HuH-7.5 (cell line): Measurements from ENCODE around the gene KCNMA1.

Experiments used
- DNase-seq: peaks from one replicate; pipeline ENCODE4 v3.0.0; 2011; ENCODE audit warnings: low spot score

Gene KCNMA1

DNA sequence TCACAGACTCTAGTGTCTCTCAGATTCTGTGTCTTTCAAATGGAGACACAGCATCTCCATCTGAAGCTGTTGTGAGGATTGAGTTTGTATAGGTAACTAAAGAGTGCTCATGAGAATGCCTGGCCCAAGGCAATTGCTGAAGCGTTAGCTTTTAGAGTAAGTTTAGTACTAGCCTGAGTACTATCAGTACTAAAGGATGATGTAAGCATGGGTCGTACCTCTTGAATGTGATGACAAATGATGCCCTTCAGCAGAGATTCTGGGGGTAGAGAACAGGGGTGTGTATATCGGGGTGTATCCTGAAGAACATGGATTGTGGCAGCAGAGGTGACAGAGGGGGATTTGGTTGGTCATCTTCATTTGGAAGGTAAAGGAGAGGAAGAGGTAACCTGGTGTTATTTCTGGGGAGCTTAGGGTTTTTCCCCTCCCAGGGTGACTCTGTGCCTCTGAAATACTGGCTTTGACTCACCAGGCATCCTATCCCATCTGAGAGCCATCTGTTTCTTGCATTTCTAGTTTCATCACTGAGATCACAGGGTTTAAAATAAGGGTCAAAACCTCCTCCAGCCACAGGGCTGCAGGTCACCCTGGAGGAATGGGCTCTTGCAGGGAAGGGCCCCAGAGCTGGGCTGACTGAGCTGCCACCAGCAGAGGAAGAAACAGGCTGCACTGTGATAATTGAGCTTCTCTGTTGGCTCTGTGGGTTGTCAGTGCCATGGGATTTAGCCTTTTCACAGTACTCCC, 756.0 kb downstream of the KCNMA1 start:
- no peak for DNase-seq

DNA sequence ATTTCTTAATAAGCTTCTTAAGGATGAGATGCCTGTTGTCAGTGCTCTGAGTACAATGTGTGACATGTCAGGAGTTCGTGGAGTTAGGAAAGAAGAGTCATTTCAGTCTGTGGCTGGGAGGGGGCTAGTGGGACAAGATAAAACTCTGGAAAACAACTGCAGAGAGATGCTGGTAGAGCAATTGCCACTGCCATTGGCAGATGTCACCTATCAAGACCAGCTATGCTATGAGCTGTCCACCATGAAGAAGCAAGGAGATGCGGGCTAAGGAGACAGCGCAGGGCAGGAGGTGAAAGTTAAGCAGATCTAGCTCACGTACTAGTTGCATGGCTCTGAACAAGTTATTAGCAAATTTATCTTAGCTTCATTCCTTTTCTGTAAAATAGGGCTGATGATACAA, 756.7 kb downstream of the KCNMA1 start:
- DNase-seq, result no peak

DNA sequence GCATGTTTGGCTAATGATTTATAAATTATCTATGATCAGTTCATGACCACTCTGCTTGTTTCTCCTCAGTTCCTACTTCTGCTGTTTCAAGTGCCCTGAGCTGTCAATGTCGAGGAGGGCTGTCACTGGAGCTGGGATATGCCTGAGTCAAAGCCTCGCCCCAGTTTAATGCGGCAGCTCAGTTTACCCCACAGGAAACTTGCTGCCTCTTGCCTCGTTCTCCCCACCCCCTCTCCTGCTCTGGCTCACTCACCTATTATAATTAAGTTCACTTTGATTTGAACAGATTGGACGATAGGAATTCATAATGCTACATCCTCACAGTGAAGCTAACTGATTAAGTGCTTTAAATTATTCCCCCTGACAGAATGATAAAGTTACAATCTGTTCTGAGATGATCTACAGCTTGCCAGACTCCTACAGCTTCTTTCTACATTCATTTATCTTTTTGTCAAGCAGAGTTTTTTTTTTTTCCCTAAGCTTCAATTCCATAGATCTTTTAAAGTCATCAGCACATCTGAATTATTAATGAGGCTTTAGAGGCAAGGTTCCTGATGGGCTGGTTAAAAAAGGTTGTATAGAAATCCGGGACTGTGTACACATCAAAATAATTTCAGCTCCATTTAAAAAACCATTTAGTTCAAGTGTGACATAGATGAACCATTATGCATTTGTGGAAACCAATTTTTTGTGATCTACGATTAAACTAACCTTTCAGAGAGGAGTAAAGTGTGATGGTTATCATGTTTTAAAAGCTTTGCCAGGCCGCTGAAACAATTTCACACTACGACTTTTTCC, 758.3 kb downstream of the KCNMA1 start:
- no peak for DNase-seq

DNA sequence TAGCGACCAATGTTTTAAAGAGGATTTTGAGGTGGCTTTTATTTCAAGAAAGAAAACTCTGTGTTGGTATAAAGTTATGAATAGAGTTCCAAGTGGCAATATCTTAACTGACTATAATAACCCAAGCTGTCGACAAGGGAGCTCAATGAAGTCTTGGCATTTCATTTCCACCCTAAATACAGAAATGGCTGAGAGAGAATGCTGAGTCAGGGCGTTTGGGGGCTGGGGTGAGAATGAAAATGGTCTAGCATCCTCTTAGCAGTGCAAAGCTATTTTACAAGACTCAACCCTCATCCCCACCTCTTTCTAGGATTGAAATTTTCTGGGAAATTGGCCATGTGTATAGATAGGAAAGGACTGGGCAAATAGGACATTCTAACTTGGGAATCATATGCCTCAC, 759.1 kb downstream of the KCNMA1 start:
- DNase-seq, result no peak

DNA sequence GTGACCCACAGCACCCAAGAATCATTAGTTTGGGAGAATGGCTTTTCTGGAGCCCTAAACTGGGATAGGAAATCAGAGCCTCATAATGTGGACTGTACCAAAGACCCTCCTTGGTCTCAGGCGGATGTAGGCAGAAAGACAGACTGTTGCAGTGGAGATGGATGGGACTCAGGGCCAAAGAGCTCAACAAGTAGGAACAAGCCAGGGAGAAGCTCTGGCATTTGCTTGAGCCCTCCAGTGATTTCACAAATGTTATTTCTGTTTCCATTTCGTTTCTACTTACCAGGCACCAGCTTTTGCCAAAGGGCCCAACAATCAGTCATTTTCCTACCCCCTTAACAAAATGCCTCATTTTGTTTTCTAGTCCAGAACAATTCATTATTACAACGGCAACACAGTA, 762.7 kb downstream of the KCNMA1 start:
- no peak for DNase-seq

DNA sequence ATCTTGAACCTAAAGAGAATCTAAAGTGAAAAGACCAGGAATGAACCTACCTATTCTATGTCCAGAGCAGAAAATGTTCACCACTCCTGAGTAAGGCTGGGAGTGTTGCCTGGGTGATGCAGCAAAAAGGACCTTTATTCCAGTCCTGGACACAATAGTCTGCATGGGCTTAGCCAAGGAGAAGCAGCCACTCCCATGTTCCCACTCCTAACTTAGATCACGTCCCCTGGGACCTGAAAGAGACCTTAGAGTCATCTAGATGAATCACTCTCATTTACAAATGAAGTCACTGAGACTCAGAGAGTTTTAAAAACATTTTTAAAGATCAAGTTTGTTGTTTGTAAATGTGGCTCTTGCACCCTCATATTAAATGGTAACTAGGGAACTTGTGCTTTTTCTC, 763.4 kb downstream of the KCNMA1 start:
- no peak for DNase-seq

DNA sequence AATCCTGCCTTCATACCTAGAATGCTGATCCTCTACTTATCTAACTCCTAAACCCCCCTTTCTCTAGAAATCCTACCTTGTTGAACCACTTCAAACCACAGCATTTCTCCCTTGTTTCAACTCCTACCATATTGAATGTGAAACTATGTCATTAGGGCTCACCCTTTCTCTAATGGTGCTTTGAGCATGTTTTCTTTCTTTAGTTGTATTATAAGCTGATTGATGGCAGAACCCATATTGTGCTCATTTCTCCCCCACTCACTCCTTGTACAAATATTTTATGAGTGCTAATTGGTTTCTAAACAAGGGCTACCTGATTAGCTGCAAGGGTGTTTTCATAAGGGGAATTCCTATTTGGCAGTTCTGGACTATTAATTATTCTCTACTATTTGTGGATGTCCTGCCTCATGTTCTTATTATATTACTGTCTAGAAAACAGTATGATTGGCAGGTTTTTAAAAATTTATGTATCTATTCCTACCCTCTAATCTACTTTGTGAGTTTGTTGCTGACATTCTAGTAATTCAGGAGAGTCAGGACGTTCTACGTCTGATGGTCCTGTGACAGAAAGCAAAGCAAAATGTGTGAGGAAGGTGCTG, 765.8 kb downstream of the KCNMA1 start:
- DNase-seq, result no peak

DNA sequence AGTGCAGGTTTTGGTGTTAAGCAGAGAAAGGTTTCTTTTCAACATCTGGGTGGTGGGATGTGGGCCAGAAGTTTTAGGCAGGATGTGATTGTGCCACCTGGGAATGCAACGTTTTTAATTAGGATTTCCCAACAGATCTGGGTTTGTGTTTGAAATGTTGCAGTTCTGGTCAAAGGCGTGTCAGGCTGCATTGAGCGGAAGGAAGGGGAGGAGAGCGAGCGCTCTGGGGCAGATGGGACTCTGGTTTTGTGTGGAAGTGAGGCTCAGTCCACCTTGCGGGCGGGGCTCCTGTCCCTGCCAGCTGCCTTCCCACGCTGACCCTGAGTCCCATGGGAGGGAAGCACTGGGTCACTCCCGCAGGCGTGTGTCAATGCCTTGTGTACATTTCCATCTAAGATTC, 767.7 kb downstream of the KCNMA1 start:
- DNase-seq, result no peak

DNA sequence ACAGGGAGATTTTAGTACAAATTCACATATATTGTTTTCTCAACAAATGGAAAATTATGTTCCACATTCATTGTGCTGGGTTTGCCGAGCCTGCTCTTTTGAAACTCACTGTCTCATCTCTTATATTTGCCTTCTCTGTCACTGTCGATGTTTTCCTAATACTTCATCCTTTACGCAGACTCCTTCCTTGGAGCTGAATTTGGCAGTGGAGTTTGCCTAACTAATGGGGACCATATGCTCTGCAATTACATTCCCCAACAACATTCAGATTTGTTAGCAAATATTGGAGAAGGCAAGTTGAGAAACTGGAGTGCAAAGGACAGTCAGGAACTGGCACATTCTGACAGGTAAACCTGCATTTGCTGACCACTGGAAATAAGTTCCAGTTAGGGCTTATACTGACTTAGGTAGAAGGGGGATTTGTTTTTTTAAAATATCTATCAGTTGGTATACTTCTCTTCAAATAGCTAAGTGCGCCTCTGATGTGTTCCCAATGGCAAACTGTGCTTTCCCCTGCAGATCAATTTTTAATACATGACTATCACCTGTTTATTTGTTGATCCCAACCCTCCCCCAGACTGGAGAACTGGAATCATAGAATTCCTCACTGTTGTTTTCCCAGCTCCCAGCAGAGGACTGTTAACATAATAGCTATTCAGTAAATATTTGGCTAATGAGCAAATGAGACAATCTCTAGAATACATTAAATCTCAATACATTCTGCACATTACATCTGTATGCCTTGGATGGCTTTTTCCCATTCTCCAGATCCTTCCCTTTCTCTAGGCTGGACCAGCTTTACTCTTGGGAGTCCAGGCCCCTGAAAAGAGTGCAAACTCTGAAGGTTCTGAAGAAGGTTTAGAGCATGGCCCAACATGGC, 769.3 kb downstream of the KCNMA1 start:
- DNase-seq, result no peak

DNA sequence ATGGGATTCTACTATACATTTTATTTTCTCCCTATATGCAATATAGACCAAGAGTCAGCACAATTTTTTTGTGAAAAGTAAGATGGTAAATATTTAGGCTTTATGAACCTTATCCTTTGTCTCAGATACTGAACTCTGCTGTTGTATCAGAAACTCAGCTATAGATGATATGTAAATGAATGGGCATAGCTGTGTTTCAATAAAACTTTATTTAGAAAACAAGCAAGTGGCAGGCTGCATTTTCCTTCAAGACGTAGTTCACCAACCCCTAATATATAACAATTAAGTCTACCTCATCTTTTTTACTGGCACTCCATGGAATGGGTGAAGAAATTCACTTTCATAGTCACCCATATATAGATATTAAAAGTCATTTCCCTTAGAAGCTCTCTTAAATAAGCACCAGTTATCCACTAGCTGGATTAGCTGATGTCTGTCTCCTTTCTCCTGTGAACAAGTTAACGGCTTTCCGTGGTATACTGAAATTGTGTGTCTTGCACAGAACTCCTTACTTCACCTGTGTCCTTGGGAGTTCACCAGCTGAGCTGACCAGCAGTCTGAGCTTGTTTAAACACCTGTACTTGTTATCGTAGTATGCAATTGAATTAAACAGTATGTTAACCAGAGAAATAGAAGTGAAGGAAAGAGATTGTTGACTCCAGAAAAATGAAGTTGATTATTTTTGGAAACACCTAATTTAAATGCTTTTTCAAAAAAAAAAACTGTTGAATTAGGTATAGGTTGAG, 770.6 kb downstream of the KCNMA1 start:
- DNase-seq, result no peak

DNA sequence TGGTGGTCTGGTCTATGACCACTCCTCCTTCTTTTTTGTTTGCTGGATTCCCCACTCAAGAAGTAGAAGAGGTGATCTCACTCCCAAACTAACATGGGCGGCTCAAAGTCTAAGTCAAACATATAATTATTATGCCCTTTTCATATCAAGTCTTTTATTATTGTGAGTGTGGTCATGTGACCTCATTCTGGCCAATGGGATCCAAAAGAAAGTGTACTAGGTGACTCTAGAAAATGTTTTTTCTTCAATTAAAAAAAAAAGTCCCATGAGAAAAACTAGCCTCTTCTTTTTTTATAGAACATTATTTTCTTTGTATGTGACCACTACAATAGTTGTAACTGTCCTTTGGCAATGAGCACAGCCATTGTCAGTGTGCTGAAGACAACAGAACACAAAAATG, 772.7 kb downstream of the KCNMA1 start:
- no peak for DNase-seq

DNA sequence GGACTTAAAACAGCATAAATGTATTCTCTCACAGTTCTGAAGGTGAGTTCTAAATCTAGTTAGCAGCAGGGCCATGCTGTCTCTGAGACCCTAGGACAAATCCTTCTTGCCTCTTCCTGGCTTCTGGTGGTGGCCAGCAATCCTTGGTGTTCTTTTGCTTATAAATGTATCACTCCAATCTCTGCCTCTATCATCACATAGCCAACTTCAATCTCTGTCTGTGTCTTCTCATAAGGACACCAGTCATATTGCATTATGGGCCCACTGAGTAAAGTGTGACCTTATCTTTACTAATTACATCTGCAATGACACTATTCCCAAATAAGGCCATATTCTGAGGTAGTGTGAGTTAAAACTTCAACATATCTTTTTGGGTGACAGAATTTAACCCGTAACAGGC, 778.9 kb downstream of the KCNMA1 start:
- DNase-seq, result no peak

DNA sequence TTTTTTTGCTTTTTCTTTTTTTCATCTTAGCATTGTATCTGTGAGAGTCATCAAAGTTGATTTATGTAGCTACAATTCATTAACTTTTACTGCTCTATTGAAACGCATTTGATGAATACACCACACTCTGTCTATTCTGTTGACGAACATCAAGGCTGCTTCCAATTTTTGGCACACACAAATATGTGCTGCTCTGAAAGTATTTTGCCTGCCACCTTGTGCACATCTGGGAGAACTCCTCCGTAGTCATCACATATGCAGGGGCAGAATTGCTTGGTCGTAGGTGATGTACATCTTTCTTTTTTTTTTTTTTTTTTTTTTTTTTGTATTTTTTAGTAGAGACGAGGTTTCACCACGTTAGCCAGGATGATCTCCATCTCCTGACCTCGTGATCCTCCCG, 796.8 kb downstream of the KCNMA1 start:
- DNase-seq, result no peak

DNA sequence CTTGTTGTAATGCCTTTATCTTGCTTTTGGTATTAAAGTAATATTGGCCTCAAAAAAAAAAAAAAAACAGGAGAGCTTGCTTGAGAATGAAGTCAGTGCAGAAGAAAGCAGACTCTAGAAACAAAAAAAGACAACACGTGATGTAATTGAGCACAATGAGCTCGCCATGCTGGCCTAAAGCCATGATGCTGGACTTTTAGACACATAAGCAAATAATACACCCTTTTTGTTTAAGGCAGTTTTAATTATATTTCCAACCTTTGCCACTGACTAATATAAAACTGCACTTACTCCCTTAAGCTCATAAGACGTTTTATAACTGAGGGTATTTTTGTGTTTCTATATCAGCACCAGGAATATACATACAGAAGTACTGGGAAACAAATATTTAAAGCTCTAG, 798.3 kb downstream of the KCNMA1 start:
- DNase-seq, result no peak

DNA sequence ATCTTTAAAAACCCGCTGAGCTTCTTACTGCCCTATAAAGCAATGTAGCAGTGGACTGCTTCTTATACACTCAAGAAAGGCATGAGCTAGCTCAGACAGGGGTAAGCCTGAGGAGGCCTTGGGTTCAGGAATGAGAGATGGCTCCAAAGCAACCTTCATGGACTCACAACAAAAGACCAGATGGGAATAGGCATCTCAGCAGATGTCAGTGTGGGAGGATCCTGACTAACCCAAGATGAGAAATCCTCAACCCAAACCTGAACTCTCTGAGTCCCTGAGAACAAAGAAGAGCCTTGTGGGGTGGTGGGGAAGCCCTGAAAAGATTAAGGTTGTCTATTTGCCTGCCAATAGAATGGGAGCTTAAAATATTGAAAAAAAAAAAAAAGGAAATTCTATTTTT, 807.4 kb downstream of the KCNMA1 start:
- DNase-seq, result no peak

DNA sequence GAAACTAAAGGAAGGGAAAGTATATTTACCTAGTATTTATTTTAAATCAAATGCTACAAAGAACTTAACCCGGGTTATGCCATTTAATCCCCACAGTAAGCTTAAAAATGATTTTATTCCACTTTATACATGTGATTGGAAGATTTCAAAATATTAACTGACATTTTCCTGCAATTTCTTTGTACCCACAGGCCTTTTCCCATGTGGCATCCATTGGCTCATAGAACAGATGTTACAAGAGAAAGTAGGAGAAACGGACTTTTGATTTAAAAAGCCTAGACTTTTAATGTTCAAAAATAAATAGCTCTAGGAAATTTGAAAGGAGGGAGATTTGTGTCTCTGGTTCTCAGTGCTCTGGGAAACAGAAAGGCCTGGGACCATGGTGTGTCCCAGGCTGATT, 807.9 kb downstream of the KCNMA1 start:
- DNase-seq, result no peak
